GM03348 (cell line): ENCODE data around the gene HOMER3.
"Not testable (repeated sequence)": the region's sequence is repeated elsewhere in the genome, so short reads cannot be mapped to it uniquely, and the experiment has no call there.

ENCODE experiments used
- DNase-seq: peaks from one replicate; pipeline ENCODE4 v3.0.0; 2012; ENCODE audit warnings: low spot score

Gene HOMER3

GRCh38 chr19:18952364-18953003, 11.5 kb upstream of the HOMER3 start:
- not testable (repeated sequence) for DNase-seq

- DNase-seq, result peak; percentile 32
Observed at GRCh38 chr19:18951721-18952281, 10.8 kb upstream of the HOMER3 start.

- DNase-seq, result no peak
Observed at GRCh38 chr19:18949858-18950257, 8.8 kb upstream of the HOMER3 start.

GRCh38 chr19:18948976-18949356, 7.9 kb upstream of the HOMER3 start:
- DNase-seq, result no peak

- no peak for DNase-seq
Observed at GRCh38 chr19:18948075-18948975, 7.3 kb upstream of the HOMER3 start.

GRCh38 chr19:18946918-18947317, 5.9 kb upstream of the HOMER3 start:
- DNase-seq, result no peak

- no peak for DNase-seq
Observed at GRCh38 chr19:18946335-18946734, 5.3 kb upstream of the HOMER3 start.

- DNase-seq, result no peak
Observed at GRCh38 chr19:18945297-18945696, 4.3 kb upstream of the HOMER3 start.

- no peak for DNase-seq
Observed at GRCh38 chr19:18943465-18943864, 2.4 kb upstream of the HOMER3 start.

- no peak for DNase-seq
Observed at GRCh38 chr19:18942692-18943091, 1.7 kb upstream of the HOMER3 start.

- no peak for DNase-seq
Observed at GRCh38 chr19:18941628-18942354, 774 bp upstream of the HOMER3 start.

GRCh38 chr19:18939922-18940768, 872 bp downstream of the HOMER3 start:
- peak; percentile 85 for DNase-seq

- DNase-seq, result no peak
Observed at GRCh38 chr19:18939163-18939562, 1.9 kb downstream of the HOMER3 start.

GRCh38 chr19:18933297-18933696, 7.7 kb downstream of the HOMER3 start:
- DNase-seq, result no peak

- peak; percentile 87 for DNase-seq
Observed at GRCh38 chr19:18932216-18932841, 8.7 kb downstream of the HOMER3 start.

GRCh38 chr19:18931316-18932162, 9.5 kb downstream of the HOMER3 start:
- no peak for DNase-seq

GRCh38 chr19:18929311-18929710, 11.7 kb downstream of the HOMER3 start:
- DNase-seq, result no peak

GRCh38 chr19:18928018-18928805, 12.8 kb downstream of the HOMER3 start:
- no peak for DNase-seq

- DNase-seq, result no peak
Observed at GRCh38 chr19:18924684-18925213, 16.3 kb downstream of the HOMER3 start.
